IPS DF 4.7 (cell line): ENCODE measurements around the gene SIM2.

ENCODE experiments used
- DNase-seq: peaks from one replicate; pipeline ENCODE4 v3.0.0-alpha.2; 2013; ENCODE audit warnings: low spot score; ENCODE audit errors: extremely low read depth

SIM2 gene

GRCh38 chr21:36699546-36700294 is 805 bp downstream of the SIM2 start:
- no peak for DNase-seq

GRCh38 chr21:36700295-36700970 is 1.5 kb downstream of the SIM2 start:
- DNase-seq = no peak

- no peak for DNase-seq
These were observed 2.2 kb downstream of the SIM2 start for GRCh38 chr21:36700971-36701755.

- DNase-seq = no peak
These were observed 3.1 kb downstream of the SIM2 start for GRCh38 chr21:36701756-36702621.

- no peak for DNase-seq
These were observed 3.7 kb downstream of the SIM2 start for GRCh38 chr21:36702622-36702968.

- no peak for DNase-seq
These were observed 4.2 kb downstream of the SIM2 start for GRCh38 chr21:36703123-36703522.

- no peak for DNase-seq
These were observed 4.8 kb downstream of the SIM2 start for GRCh38 chr21:36703626-36704280.

- no peak for DNase-seq
These were observed 5.5 kb downstream of the SIM2 start for GRCh38 chr21:36704281-36704957.

- DNase-seq = no peak
These were observed 6.2 kb downstream of the SIM2 start for GRCh38 chr21:36704958-36705678.

GRCh38 chr21:36705679-36706481 is 7.0 kb downstream of the SIM2 start:
- no peak for DNase-seq

GRCh38 chr21:36706482-36706852 is 7.6 kb downstream of the SIM2 start:
- DNase-seq = no peak

- no peak for DNase-seq
These were observed 8.2 kb downstream of the SIM2 start for GRCh38 chr21:36706951-36707762.

GRCh38 chr21:36707763-36708285 is 8.9 kb downstream of the SIM2 start:
- no peak for DNase-seq

- DNase-seq = no peak
These were observed 9.5 kb downstream of the SIM2 start for GRCh38 chr21:36708286-36709029.

GRCh38 chr21:36709030-36709867 is 10.3 kb downstream of the SIM2 start:
- no peak for DNase-seq
